GM21381 (cell line): ENCODE measurements around the gene PNPLA3.
A peak's percentile ranks its signal among the peaks of the same experiment; 100 is the strongest.

Experiments used
- ATAC-seq: cut with Tn5 transposase; IDR thresholded peaks from one replicate; pipeline ENCODE4 v1.9.1; 2021; ENCODE audit warnings: mild to moderate bottlenecking, moderate library complexity; ENCODE audit not compliant: unreplicated experiment

The PNPLA3 gene, protein sequence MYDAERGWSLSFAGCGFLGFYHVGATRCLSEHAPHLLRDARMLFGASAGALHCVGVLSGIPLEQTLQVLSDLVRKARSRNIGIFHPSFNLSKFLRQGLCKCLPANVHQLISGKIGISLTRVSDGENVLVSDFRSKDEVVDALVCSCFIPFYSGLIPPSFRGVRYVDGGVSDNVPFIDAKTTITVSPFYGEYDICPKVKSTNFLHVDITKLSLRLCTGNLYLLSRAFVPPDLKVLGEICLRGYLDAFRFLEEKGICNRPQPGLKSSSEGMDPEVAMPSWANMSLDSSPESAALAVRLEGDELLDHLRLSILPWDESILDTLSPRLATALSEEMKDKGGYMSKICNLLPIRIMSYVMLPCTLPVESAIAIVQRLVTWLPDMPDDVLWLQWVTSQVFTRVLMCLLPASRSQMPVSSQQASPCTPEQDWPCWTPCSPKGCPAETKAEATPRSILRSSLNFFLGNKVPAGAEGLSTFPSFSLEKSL

DNA sequence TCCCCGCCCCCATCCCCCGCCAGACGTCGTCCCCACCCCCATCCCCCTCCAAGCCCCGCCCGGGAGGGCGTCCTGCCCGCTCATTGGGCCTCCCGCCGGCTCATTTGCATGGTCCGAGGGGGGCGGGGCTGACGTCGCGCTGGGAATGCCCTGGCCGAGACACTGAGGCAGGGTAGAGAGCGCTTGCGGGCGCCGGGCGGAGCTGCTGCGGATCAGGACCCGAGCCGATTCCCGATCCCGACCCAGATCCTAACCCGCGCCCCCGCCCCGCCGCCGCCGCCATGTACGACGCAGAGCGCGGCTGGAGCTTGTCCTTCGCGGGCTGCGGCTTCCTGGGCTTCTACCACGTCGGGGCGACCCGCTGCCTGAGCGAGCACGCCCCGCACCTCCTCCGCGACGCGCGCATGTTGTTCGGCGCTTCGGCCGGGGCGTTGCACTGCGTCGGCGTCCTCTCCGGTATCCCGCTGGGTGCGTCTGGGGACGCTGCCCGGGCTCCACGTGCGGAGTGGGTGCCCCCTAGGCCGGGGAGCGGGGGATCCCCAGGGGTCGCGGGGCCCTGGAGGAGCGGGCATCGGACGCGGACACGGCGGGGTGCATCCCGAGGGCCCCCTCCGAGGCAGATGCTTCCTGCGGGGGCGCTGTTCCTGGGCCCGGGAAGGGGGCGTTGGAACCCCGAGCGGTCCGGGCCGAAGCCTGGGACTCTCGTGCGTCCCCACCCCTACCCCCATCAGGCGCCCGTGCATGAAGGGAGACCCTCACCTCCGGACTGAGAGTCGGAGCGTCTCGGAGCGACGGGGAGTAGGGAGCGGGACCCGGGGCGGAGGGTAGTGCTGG lies at the start of gene PNPLA3:
Gene PNPLA3 (plus strand): TSS at position 175 of the 834 bp plus-strand sequence. CDS start 107 bp downstream, at position 282.
- ATAC-seq, result no peak

DNA sequence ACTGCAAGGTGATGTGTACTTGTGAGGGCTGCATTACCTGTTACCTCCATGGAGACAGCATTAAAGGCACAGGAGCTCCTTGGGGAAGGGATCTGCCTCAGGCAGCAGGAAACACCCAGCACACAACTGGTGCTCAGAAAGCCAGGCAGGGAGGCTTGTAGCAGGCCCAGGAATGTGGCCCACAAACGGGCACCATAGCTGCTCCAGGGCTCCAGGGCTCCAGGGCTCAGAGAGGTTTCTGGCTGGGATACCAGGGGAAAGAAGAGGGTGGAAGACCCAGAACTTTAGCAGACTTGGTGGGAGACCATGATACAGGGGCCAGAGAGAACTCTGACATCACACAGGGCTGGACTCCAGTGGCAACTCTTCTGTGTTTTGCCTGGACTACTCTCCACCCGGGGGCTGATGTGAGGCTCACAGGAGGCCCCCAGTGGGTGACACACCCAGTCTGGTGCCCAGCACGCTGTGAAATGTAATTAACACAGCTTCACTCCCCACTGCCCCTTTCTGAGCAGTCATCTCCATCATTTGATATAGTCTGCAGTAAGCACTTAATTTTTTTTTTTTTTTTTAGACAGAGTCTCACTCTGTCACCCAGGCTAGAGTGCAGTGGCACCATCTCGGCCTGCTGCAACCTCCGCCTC lies 46.6 kb upstream of the PNPLA3 start:
- no peak for ATAC-seq

DNA sequence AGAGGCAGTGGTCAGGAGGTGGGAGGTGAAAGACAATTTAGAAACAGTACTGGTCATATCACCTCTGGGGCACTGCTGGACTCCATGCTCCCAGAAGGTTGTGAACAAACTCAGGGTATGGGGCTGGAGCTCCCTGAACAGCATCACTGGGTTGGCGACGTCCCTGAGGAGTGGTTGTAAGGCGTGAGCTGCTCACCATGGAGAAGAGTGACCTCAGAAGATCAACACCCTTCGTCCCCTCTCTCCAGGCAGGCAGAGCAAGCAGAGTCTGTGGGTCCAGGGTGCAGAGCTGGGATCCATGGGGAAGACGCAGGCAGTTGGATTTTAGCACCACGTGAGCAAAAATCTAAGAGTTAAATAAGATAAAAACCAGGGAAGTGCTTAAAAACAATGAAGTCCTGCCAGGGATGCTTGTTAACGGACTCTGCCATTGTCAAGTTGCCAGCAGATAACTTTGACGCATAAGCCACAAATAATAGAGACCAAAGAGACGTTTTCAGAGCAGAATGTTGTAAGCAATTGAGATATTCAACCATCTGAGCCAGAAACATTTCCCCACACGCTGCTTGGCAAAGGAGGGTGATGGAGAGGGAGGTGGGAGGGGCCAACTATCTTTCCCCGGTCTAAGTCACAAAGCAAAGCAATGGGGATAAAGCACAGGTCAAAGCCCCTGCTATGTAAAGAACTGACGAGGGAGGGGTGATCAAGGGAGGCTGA lies 45.4 kb upstream of the PNPLA3 start:
- no peak for ATAC-seq

DNA sequence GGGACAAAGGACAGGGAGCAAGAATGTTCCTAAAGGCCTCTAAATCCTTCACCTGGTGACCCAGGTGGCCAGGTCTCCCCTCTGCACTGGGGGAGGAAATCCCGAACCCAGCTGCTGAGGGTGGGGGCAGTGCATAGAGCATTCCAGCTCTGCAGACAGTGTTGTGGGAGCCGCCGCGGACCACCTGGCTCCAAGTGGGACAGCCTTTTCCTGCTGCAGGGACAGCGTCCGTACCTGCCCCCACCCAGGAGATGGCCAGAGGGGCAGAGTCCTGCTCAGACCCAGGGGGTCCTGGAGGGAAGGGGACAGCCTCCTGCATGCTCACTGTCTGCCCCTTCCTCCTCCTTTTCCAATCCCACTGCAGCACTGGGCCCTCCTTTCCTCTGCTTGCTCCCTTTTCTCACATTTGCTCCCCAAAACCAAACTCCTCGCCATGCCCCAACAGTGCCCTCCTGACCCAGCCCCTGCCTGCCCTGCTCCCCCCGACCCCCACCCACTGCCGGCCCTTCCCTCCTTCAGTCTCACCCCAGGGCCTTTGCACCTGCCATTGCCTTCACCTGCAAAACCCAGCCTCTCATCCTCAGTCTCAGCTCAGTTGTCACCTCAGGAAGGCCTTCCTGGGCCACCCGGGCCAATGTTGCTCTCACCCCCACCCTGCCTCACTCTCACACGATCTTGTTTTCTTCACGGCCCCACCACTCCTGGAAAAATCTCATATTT lies 44.6 kb upstream of the PNPLA3 start:
- ATAC-seq, result no peak

DNA sequence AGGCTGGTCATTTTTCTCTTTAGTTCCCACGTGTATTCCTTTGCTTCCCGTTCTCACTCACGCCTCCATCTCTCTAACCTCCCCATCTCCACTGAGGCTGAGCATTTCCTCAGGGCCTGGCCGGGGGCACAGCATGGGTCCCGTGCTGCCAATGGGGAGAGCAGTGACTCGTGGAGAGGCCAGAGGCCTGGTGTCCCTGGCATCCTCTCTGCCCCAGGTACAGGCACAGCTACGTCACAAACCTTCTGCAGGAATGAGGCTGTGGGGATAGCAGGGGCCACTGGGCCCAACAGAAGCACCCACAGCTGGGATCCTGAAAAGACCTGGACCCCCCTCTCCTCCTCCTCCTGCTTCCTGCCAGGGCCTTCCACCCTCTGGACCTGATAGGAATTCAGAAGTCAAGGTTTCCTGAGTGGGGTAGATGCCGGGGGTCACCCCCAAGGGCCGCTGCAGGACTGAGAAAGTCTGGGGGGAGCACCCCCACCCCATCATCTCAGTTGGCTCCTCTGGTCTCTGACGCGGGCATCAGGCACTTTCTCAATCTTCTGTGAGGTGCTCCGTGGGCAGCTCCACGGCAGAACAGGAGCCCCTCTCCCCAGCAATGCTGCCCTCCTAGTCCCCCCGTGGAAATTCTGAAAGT lies 43.6 kb upstream of the PNPLA3 start:
- ATAC-seq, result no peak

DNA sequence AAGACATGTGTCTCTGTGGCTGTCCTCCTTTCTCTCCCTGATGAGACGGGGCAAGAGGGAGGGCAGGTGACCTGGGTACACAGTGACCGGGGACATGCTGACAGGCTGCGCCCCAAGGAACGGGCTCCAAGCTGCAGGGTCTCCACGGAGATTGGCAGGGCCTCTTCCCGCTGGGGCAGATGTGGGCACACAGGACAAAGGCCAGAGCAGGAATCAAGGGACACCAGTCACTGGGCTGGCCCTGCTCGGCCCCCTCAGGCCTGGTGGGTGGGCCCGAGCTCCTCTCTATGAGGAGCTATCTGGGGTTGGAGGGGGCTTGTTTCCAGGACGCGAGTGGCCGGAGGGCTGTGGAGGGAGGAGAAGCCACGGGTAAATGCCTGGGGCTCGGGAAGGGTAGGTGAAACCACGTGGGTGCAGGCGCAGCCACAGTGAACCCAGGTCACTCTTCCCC lies 43.0 kb upstream of the PNPLA3 start:
- no peak for ATAC-seq

DNA sequence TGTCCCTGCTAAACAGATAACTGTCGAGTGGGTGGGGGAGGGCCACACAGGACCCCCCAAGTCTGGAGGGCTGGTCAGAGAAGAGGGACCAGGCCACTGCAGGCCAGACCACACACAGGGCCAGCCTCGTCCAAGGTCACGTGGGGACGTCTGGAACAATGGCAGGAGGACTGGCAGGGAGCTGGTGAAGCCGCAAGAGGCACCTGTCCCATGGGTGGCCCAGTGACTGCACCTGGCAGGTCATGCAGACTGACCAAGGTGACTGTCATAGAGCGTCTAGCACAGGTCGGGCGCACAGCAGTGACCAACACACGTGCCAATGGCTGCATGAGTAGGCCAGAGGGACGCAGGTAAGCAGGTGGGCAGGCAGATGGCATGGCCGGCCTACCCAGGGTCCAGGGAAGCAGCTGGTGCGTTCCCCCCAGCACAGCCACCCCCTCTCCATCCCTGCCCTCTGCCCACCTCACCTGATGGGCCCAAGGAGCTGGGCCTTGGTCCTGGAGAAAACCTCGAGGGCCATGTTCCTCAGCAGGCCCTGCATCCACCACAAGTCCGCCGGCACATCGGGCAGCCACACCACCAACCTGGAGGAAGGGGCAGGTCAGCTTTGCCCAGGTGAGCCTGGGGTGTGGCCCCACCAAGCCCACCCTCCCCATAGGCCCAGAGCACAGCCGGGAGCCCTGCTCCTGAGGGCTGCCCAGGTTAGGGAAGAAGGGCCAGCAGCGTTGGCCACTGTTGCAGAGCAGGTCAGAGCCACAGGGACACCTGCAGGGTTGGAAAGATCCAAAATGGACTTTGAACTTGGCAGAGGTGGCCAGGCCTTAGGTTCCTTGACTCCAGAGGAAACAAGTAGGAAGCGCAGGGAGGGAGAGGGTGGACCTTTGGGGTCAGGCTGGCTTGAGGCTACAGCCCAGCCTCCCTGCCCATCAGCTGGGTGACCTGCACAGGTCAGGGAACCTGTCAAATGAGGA lies 42.2 kb upstream of the PNPLA3 start:
- ATAC-seq, result no peak

DNA sequence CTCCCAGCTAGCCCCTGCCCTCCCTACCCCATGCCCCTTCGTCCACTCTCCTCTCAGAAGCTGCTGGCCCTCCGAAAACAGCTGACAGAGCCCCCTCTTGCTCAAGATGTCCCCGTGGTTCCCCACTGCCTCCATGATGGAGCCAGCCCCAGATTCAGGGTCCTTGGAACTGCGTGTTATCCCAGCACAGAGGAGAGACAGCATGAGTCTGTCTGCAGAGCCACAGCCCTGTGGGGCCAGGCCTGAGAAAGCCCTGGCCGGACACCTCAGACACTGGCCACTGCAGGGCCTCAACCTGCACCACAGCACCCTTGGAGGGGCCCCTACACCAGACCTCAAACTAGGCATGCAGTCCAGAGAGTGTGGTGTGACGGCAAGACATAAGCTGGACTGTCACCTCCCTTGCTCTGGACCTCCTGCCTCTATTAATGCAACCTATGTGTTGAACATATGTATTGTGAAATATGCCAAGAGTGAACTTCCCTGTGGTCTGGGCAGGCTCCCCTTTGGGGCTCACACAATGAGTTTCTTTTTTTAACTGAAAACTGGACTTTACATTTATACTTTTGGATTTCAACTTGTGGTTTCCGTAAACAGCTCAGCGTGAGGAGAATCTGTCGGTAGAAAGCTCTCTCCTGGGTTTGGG lies 41.4 kb upstream of the PNPLA3 start:
- ATAC-seq, result no peak

DNA sequence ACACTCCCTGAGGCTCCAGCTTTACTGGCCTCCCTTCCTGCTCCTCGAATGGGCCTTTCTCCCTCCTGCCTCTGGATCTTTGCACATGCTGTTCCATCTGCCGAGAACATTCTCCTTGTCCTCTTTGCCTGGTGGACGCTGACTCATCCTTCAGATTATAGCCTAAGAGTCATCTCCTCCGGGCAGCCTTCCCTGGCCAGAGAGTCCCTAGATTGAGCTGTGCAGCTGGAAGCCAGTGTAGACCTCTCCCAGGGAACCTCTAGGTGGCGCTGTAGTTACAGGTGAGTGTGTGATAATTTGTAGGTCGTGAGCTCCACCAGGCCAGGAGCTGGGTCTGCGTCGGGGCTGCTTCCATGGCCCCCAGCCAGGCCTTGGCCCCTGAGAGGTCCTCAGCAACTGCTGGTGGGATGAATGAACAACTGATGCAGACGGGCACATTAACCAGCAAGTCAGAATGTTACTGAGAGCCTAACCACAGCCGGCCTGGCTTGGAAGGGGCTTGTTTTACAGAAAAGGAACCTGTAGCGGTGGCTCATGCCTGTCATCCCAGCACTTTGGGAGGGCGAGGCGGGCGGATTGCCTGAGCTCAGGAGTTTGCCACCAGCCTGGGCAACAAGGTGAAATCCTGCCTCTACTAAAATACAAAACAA lies 40.5 kb upstream of the PNPLA3 start:
- ATAC-seq, result no peak

DNA sequence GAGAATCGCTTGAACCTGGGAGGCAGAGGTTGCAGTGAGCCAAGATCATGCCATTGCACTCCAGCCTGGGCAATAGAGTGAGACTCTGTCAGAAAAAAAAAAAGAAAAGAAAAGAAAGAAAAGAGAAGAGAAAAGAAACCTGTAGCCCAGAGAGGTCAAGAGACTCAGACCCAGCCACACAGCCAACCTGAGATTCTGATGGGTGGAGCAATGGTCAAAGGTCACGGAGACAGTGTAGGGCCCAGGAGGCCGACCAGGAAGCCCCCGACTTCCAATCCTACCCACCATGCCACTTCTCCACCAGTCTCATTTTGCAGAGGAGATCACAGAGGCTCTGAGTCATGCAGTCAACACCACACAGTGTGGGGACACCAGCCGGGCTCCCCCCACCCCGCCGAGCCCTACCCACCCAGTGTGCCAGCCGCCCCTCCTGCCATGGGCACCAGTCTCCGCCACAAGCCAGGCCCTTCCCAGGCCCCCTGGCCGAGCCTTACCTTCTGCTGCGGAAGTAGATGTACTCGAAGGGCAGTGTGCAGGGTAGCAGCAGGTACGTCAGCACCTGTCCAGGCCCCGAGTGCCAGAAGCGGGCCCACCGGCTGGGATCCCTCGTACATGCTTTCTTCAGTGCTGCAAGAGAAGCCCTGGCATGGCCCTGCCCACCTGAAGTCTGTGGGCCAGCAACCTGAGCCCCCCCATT lies 39.7 kb upstream of the PNPLA3 start:
- no peak for ATAC-seq

DNA sequence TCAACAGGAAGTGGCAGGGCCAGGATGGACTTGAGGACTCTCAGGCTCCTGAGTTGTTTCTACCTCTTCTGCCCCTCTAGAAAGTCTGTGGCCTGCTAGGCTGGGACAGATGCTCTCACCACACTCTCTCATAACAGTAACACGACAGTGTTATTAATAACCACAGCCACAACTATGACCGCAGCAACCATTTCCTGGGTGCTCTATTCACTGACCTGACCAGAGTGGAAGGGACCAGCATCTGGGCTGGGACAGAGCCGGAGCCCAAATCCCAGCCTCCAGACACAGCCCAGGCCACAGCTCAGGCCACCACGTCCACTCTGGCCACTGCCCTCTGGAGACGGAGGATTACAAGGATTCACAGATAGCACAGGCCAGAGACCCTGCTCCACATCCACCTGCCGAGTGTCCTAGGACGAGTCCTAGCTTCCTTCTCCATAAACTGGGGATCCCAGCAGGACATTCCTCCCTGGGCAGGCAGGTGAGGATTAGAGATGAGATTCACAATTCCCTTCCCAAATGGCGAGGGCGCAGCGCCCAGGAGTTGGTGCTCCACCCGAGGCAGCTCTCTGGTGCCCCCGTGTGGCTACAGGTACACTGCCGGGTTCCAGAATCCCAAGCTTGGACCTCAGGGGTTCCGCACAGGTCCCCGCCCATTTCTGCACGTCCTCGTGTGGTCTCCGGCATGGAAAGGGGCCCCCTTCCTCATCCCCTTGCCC lies 38.8 kb upstream of the PNPLA3 start:
- ATAC-seq, result peak; percentile 74

DNA sequence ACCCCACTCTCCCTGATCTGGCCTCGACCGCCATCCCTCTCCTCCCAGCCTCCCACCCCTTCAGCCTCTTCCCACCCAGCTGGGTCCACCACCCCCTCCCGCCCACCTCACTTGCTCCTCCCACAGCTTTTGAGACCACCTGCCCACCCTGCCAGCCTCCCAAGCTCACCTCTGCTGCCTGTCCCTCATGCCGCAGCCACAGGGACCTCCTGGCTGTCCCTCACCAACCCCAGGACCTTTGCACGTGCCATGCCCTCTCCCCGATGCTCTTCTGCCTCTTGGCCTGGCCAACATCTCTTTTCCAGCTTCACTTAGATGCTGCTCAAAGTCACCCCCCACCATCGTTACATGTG lies 38.3 kb upstream of the PNPLA3 start:
- no peak for ATAC-seq

DNA sequence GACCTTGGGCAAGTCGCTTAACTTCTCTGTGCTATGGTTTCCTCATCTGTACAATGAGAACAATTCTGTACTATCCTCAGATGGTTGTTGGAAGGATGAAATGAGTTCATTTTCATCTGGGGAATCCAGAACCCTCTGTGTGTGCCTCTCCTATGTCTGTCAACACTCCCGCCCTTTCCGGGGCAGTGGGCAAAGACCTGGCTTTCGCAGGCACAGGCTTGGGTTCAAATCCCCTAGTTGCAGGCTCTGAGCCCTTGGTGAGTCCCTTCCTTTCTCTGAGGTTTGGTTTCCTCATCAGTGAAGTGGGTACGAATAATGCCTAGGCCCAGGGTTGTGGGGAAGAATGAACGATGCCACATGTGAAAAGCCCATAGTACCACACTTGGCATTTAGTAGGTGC lies 37.8 kb upstream of the PNPLA3 start:
- no peak for ATAC-seq

DNA sequence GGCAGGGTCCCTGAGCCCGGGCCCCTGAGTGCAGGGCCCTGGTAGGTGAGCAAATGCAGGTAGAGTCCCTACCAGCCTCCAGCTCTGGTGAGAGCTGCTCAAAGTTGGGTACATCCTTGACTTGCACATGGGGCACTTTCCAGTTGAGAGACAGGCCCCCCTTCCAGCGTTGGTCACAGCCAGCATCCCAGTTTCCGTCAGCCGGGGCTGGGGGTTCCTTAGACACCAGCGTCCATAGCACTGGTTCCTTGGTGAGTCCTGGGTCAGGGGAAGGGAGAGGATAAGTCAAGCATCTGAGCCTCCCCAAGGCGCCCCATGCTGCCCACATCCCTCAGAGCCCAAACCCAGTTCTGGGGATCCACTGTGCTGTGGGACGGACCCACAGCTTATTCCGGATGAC lies 37.4 kb upstream of the PNPLA3 start:
- ATAC-seq, result no peak

DNA sequence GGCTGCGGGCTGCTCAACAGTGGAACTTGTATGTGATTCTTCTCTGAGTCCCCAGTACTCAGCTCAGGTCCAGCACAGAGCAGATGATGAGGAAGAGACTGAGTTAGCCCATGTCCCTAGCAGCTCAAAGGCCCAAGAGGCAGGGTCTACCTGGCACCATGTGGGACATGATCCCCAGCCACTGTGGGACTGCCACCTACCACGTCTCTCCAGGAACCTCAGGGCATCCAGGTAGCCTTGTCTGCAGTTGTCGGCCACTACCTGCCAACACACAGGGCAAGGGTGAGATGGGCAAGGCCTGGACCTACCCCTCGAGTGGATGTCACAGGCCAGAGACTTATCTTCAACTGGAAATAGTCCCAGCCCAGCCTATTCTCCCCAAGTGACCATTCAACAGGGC lies 36.2 kb upstream of the PNPLA3 start:
- ATAC-seq, result no peak

DNA sequence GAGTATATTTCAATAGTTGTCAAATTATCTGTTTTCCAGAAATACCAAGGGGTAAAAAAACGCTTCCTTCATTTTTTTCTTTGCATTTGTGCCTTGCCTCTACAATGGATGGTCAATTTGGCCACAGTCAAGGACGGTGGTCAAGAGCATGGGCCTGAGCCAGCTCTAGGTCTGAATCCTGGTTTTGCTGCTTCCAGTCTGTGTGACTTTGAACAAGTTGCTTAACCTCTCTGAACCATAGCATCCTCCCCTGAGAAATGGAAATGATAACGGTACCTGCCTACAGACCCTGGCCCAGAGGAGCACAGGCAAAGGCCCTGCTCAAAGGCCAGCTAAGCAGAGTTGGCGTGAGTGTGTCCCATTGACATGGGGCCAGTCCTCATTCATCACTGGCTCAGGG lies 34.9 kb upstream of the PNPLA3 start:
- no peak for ATAC-seq
